Panc1 (cell line): ENCODE measurements around the gene MED17. TPM values are rescaled to one million over a fixed set of nuclear protein-coding genes. Genes with fewer than 3 reads are reported as not detected.

Experiments
- ATAC-seq: fragments of 200-7000 bp; cut with Tn5 transposase; 2 replicates; pipeline ENCODE4 v1.9.1; 2020; ENCODE audit warnings: mild to moderate bottlenecking, moderate library complexity
- BruUV-seq: library from RNA; stranded (reverse); fragments of 400-500 nt; replicated peaks from 2 replicates; lab custom pipeline; 2021; lab: Mats Ljungman, UMichigan
- CTCF ChIA-PET: fragments of 300-600 bp; sonication (Branson Sonifier 250); formaldehyde crosslinking; loops from one replicate; lab custom pipeline; 2022; ENCODE audit warnings: antibody characterized with exemption; lab: Charles Lee
- POLR2A ChIA-PET: fragments of 300-600 bp; sonication (Branson Sonifier 250); formaldehyde crosslinking; loops from one replicate; lab custom pipeline; 2022; ENCODE audit warnings: antibody characterized with exemption; lab: Charles Lee
- DNase-seq: peaks from one replicate; pipeline ENCODE4 v3.0.0-alpha.2; 2010; ENCODE audit warnings: low read depth, low spot score
- H3K27ac ChIP-seq: 2 replicates; pipeline ENCODE4 v1.5.1; 2011; ENCODE audit warnings: mild to moderate bottlenecking, low read length, inconsistent platforms
- H3K27me3 ChIP-seq: fragments of 200-500 bp; sonication (Bioruptor generic); 2 replicates; pipeline ENCODE4 v1.6.0; 2014; ENCODE audit warnings: low read length, inconsistent platforms; ENCODE audit not compliant: control insufficient read depth, insufficient read depth
- H3K36me3 ChIP-seq: fragments of 200-500 bp; sonication (Bioruptor generic); 2 replicates; pipeline ENCODE4 v1.5.1; 2014; ENCODE audit warnings: inconsistent platforms, mild to moderate bottlenecking, low read length, moderate library complexity; ENCODE audit not compliant: control insufficient read depth, insufficient read depth
- H3K4me1 ChIP-seq: 2 replicates; pipeline ENCODE4 v1.5.1; 2011; ENCODE audit warnings: inconsistent platforms, mild to moderate bottlenecking, low read length, moderate library complexity; ENCODE audit not compliant: control insufficient read depth, insufficient read depth
- H3K4me3 ChIP-seq, 2 experiments: 2 replicates each; pipeline ENCODE4 v1.5.1; 2011 to 2012; ENCODE audit warnings: low read depth in 2 of 2, low read length in 2 of 2, mild to moderate bottlenecking in 2 of 2, inconsistent platforms in 1 of 2, moderate library complexity in 1 of 2
- H3K9me3 ChIP-seq: fragments of 200-500 bp; sonication (Bioruptor generic); 2 replicates; pipeline ENCODE4 v1.5.1; 2014; ENCODE audit warnings: low read depth, mild to moderate bottlenecking, inconsistent platforms, low read length, moderate library complexity; ENCODE audit not compliant: control insufficient read depth, insufficient read depth
- CTCF ChIP-seq: fragments of 450-650 bp; IDR thresholded peaks from 2 replicates; pipeline ENCODE4 v1.5.1; 2017; ENCODE audit warnings: mild to moderate bottlenecking
- POLR2AphosphoS5 ChIP-seq: IDR thresholded peaks from 2 replicates; pipeline ENCODE4 v1.6.1; 2012; ENCODE audit warnings: mild to moderate bottlenecking, low read depth, low read length, moderate library complexity
- REST ChIP-seq, 2 experiments: IDR thresholded peaks; 2 replicates each; pipeline ENCODE4 v1.6.1; 2011 to 2012; ENCODE audit warnings: low read depth in 2 of 2, control low read depth in 1 of 2, low read length in 1 of 2, mild to moderate bottlenecking in 1 of 2, moderate library complexity in 1 of 2; ENCODE audit not compliant: insufficient read depth in 1 of 2
- SIN3A ChIP-seq: IDR thresholded peaks from 2 replicates; pipeline ENCODE4 v1.6.1; 2012; ENCODE audit warnings: low read depth, mild to moderate bottlenecking, low read length, moderate library complexity, borderline replicate concordance; ENCODE audit not compliant: insufficient read depth
- TCF7L2 ChIP-seq: IDR thresholded peaks from 2 replicates; pipeline ENCODE4 v1.6.1; 2011; ENCODE audit warnings: mild to moderate bottlenecking, low read depth, low read length, inconsistent platforms
- in situ Hi-C: cut with HindIII; loops from 2 replicates; pipeline ENCODE4 v1.10.0; 2016; ENCODE audit warnings: low sequenced_read_pairs, low pct_unique_long_range_greater_than_20kb
- intact Hi-C: fragments of 100-400 bp; cut with micrococcal nuclease; formaldehyde crosslinking; loops from one replicate; pipeline ENCODE4 v1.10.0; 2022; ENCODE audit not compliant: unreplicated experiment
- total RNA-seq: library from RNA; stranded (reverse); gene quantifications from one replicate; pipeline ENCODE4 v1.2.1, GENCODE V29; 2021; ENCODE audit not compliant: unreplicated experiment

Gene MED17
- total RNA-seq, 1 experiment from 2014 or later = 52.4 TPM

- CTCF ChIA-PET = no interaction called here
- ATAC-seq = no peak
- in situ Hi-C loops = no loop called here
- no peak for DNase-seq
- POLR2A ChIA-PET = no interaction called here
- no peak overlapping the region for H3K4me3 ChIP-seq
- no peak overlapping the region for H3K27ac ChIP-seq
- intact Hi-C loops = no loop called here
- no peaks in the 10 kb centered on the region; the same call in 1 of the 2 replicates for H3K4me1 ChIP-seq
- H3K27me3 ChIP-seq = no peaks in the 10 kb centered on the region
- BruUV-seq = no TSS peak
- H3K9me3 ChIP-seq = no peaks in the 10 kb centered on the region
- no peak for TF ChIP-seq TCF7L2
- no peaks in the 10 kb centered on the region for H3K36me3 ChIP-seq
Measured at GRCh38 chr11:93845181-93846092, 61.4 kb downstream of the MED17 start.

- Histone ChIP-seq H3K36me3 (no peaks in the 10 kb centered on the region), H3K4me1 (no peaks in the 10 kb centered on the region; the same call in 1 of the 2 replicates), H3K27me3 (no peaks in the 10 kb centered on the region), H3K27ac (no peak overlapping the region), H3K4me3 (no peak overlapping the region), H3K9me3 (no peaks in the 10 kb centered on the region)
- ChIA-PET POLR2A (no interaction called here), CTCF (no interaction called here)
- in situ Hi-C loops = no loop called here
- no peak for ATAC-seq
- no peak for TF ChIP-seq CTCF
- DNase-seq = no peak
- intact Hi-C loops = no loop called here
- no TSS peak for BruUV-seq
Measured at GRCh38 chr11:93846411-93846810, 62.3 kb downstream of the MED17 start.

- ChIA-PET CTCF (no interaction called here), POLR2A (no interaction called here)
- no peak for DNase-seq
- intact Hi-C loops = no loop called here
- Histone ChIP-seq H3K36me3 (no peaks in the 10 kb centered on the region), H3K27me3 (no peaks in the 10 kb centered on the region), H3K27ac (no peak overlapping the region), H3K9me3 (no peaks in the 10 kb centered on the region), H3K4me1 (no peaks in the 10 kb centered on the region; the same call in 1 of the 2 replicates), H3K4me3 (no peak overlapping the region)
- BruUV-seq = no TSS peak
- in situ Hi-C loops = no loop called here
- TF ChIP-seq SIN3A (no peak), POLR2AphosphoS5 (no peak), CTCF (no peak), REST (IDR thresholded peaks at IDR 0.05; ENCODE audit: insufficient read depth in 1 of 2, low read depth in 2 of 2, low read length in 1 of 2) (no peak), TCF7L2 (no peak)
- ATAC-seq = no peak
Measured at GRCh38 chr11:93849201-93849600, 65.1 kb downstream of the MED17 start.
